Measurements from ENCODE around the gene PDE10A. TPM values are rescaled to one million over a fixed set of nuclear protein-coding genes. Genes with fewer than 3 reads are reported as not detected.

Gene PDE10A
- total RNA-seq, 1 donor from 2014 or later = 5.4 TPM

DNA sequence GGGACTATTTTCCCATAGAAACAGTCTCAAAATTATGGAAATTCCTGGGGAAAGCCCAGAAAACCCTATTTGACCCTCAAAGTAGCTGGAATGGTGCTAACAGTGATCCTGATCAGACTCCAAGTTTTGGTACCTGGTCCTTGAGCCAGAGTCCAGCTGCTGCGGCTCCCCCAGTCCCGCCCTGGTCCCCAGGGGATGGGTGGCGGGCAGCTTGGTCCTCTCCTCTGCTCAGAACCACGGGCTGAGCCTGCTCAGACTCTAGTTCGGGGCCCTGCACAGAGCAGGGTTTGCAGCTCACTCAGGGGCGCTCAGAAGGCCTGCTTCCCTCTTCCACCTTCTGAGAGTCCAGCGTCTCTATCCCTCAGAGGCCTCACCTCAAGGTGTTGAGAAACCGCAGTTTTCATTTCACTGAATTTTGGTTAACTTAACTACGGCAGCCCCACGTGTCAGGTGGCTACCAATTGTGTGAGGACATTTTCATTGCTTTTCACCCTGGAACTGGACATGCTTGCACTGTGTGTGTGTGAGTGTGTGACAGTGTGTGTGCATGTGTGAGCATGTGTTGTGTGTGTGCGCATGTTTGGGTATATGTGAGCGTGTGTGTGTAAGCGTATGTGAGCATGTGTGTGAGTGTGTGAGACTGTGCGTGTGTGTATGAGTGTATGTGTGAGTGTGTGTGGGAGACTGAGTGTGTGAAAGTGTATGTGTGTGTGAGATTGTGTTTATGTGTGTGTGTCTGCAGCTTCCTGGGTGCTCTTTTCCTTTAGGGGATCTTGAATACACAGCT lies 44.2 kb upstream of the PDE10A start:
- no peaks in the 10 kb centered on the region for H3K9me3 Mint-ChIP-seq (ENCODE audit: unreplicated experiment)
- Histone ChIP-seq H3K4me1 (ENCODE audit: insufficient read depth, low read length) (peaks cover 9% of the 10 kb centered on the region), H4K20me1 (ENCODE audit: insufficient read depth, low read length) (no peaks in the 10 kb centered on the region), H3K27me3 (ENCODE audit: insufficient read depth, low read length) (peaks cover 8% of the 10 kb centered on the region), H3K9ac (ENCODE audit: low read length) (no peak overlapping the region), H3K4me3 (ENCODE audit: insufficient read depth, low read depth, low read length) (no peak overlapping the region), H2AFZ (ENCODE audit: low read depth, low read length) (no peak overlapping the region), H3K9me3 (ENCODE audit: insufficient read depth, low read depth, low read length) (no peaks in the 10 kb centered on the region), H3K4me2 (ENCODE audit: low read length) (no peak overlapping the region), H3K36me3 (ENCODE audit: insufficient read depth, low read length) (no peaks in the 10 kb centered on the region), H3K27ac (ENCODE audit: low read depth, low read length) (no peak overlapping the region), H3K79me2 (ENCODE audit: insufficient read depth, low read length) (no peaks in the 10 kb centered on the region)
- no peak overlapping the region for H3K27ac Mint-ChIP-seq (ENCODE audit: unreplicated experiment)
- H3K4me1 Mint-ChIP-seq (ENCODE audit: low read depth, unreplicated experiment) = peaks cover 9% of the 10 kb centered on the region
- H3K4me3 Mint-ChIP-seq (ENCODE audit: unreplicated experiment) = no peak overlapping the region
- no peak for TF ChIP-seq EZH2 (IDR thresholded peaks at IDR 0.05; ENCODE audit: insufficient read depth, low read length)
- TF ChIP-seq, protein P1, sequence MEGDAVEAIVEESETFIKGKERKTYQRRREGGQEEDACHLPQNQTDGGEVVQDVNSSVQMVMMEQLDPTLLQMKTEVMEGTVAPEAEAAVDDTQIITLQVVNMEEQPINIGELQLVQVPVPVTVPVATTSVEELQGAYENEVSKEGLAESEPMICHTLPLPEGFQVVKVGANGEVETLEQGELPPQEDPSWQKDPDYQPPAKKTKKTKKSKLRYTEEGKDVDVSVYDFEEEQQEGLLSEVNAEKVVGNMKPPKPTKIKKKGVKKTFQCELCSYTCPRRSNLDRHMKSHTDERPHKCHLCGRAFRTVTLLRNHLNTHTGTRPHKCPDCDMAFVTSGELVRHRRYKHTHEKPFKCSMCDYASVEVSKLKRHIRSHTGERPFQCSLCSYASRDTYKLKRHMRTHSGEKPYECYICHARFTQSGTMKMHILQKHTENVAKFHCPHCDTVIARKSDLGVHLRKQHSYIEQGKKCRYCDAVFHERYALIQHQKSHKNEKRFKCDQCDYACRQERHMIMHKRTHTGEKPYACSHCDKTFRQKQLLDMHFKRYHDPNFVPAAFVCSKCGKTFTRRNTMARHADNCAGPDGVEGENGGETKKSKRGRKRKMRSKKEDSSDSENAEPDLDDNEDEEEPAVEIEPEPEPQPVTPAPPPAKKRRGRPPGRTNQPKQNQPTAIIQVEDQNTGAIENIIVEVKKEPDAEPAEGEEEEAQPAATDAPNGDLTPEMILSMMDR (IDR thresholded peaks at IDR 0.05; ENCODE audit: insufficient read depth, low read depth, low read length) = no peak
- DNase-seq (ENCODE audit: low read depth) (no peak), FAIRE-seq (no peak)
- peaks cover 1% of the 10 kb centered on the region for H3K36me3 Mint-ChIP-seq (ENCODE audit: low read depth, unreplicated experiment)
- peaks cover 34% of the 10 kb centered on the region for H3K27me3 Mint-ChIP-seq (ENCODE audit: low read depth, unreplicated experiment)

DNA sequence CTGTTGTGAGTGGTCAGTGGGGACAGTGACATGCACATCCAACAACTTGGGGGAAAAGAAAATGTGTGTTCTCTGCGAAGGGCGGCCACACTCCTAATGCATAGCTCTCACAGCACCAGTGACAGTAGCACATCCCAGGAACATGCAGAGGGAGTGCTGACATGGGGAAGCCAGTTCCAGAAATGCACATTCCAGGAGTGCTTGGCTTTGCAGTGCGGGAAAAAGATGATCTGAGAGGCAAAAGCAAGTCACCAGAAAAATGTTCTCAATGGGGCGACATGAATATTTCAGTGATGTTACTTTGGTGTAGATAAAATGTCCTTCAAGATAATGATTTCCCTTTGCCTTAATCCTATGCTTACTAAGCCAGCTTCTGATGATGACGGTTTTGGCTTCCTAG lies 42.9 kb upstream of the PDE10A start:
- H3K4me3 ChIP-seq (ENCODE audit: insufficient read depth, low read depth, low read length) = no peak overlapping the region
- no peak overlapping the region for H3K27ac Mint-ChIP-seq (ENCODE audit: unreplicated experiment)
- FAIRE-seq = no peak
- H3K27me3 ChIP-seq (ENCODE audit: insufficient read depth, low read length) = peaks cover 9% of the 10 kb centered on the region
- H4K20me1 ChIP-seq (ENCODE audit: insufficient read depth, low read length) = no peaks in the 10 kb centered on the region
- no peak overlapping the region for H3K4me3 Mint-ChIP-seq (ENCODE audit: unreplicated experiment)
- no peaks in the 10 kb centered on the region for H3K79me2 ChIP-seq (ENCODE audit: insufficient read depth, low read length)
- no peak overlapping the region for H3K4me2 ChIP-seq (ENCODE audit: low read length)
- H3K9me3 ChIP-seq (ENCODE audit: insufficient read depth, low read depth, low read length) = peaks cover 4% of the 10 kb centered on the region
- H3K9me3 Mint-ChIP-seq (ENCODE audit: unreplicated experiment) = no peaks in the 10 kb centered on the region
- TF ChIP-seq, protein P1 (IDR thresholded peaks at IDR 0.05; ENCODE audit: insufficient read depth, low read depth, low read length) = no peak
- TF ChIP-seq EZH2 (IDR thresholded peaks at IDR 0.05; ENCODE audit: insufficient read depth, low read length) = no peak
- peaks cover 21% of the 10 kb centered on the region for H3K4me1 Mint-ChIP-seq (ENCODE audit: low read depth, unreplicated experiment)
- no peak overlapping the region for H3K9ac ChIP-seq (ENCODE audit: low read length)
- no peak for DNase-seq (ENCODE audit: low read depth)
- no peak overlapping the region for H2AFZ ChIP-seq (ENCODE audit: low read depth, low read length)
- no peaks in the 10 kb centered on the region for H3K36me3 ChIP-seq (ENCODE audit: insufficient read depth, low read length)
- H3K27me3 Mint-ChIP-seq (ENCODE audit: low read depth, unreplicated experiment) = peaks cover 24% of the 10 kb centered on the region
- H3K27ac ChIP-seq (ENCODE audit: low read depth, low read length) = no peak overlapping the region
- peaks cover 1% of the 10 kb centered on the region for H3K36me3 Mint-ChIP-seq (ENCODE audit: low read depth, unreplicated experiment)
- H3K4me1 ChIP-seq (ENCODE audit: insufficient read depth, low read length) = peaks cover 9% of the 10 kb centered on the region
